ENCODE results near the gene FAM228B. TPM values are rescaled to one million over a fixed set of nuclear protein-coding genes. Genes with fewer than 3 reads are reported as not detected.

Gene FAM228B
- total RNA-seq, 1 donor from 2014 or later, result 18.9 TPM

DNA sequence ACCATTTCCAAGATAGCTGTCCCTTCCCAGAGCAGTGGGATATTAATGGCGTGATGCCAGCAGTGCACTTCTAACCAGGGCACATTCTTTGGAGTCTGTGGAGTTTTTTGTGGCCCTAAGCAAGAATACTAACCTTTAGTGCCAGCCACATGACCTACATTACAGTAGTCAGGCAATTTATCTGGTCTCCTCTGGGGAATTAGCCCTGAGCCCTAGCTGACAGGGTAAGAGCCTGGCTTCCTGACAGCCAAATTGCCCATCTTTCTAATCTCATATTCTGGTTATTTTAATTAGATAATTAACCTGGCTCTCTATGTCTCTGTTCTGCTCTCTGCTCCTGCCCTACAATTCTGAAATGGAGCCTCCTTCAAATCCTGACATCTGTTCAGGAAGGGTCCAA, 5.4 kb upstream of the FAM228B start:
- Mint-ChIP-seq H3K27me3 (ENCODE audit: unreplicated experiment) (peaks cover 2% of the 10 kb centered on the region), H3K36me3 (ENCODE audit: unreplicated experiment) (no peaks in the 10 kb centered on the region), H3K27ac (ENCODE audit: unreplicated experiment) (no peak overlapping the region), H3K4me3 (ENCODE audit: unreplicated experiment) (no peak overlapping the region), H3K4me1 (ENCODE audit: low read depth, unreplicated experiment) (peaks cover 7% of the 10 kb centered on the region), H3K9me3 (ENCODE audit: unreplicated experiment) (peaks cover 4% of the 10 kb centered on the region)
- DNase-seq, result no peak
- no peak for TF ChIP-seq CTCF (IDR thresholded peaks at IDR 0.05; ENCODE audit: partially characterized antibody, unreplicated experiment)

GRCh38 chr2:24121066-24121465, 2.2 kb upstream of the FAM228B start:
- peaks cover 13% of the 10 kb centered on the region for H3K4me1 Mint-ChIP-seq (ENCODE audit: low read depth, unreplicated experiment)
- no peak overlapping the region for H3K27ac Mint-ChIP-seq (ENCODE audit: unreplicated experiment)
- TF ChIP-seq CTCF (IDR thresholded peaks at IDR 0.05; ENCODE audit: partially characterized antibody, unreplicated experiment), result no peak
- no peak overlapping the region for H3K4me3 Mint-ChIP-seq (ENCODE audit: unreplicated experiment)
- DNase-seq, result no peak
- peaks cover 2% of the 10 kb centered on the region for H3K27me3 Mint-ChIP-seq (ENCODE audit: unreplicated experiment)
- peaks cover 4% of the 10 kb centered on the region for H3K9me3 Mint-ChIP-seq (ENCODE audit: unreplicated experiment)
- H3K36me3 Mint-ChIP-seq (ENCODE audit: unreplicated experiment), result no peaks in the 10 kb centered on the region

DNA sequence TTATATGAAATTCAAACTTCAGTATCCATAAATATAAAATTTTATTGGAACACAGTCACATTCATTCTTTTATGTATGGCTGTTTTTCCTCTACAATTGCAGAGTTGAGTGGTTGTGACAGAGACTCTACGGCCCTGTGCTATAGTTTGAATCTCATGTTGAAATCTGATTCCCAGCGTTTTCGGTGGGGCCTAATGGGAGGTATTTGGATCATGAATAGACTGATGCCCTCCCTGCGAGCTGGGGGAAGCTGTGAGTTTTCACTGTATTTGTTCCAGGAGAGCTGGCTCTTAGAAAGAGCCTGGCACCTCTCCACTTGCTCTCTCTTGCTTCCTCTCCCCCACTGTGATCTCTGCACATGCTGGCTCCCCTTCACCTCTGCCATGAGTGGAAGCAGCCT, 1.8 kb upstream of the FAM228B start:
- Mint-ChIP-seq H3K27ac (ENCODE audit: unreplicated experiment) (no peak overlapping the region), H3K9me3 (ENCODE audit: unreplicated experiment) (peaks cover 5% of the 10 kb centered on the region), H3K4me1 (ENCODE audit: low read depth, unreplicated experiment) (peaks cover 13% of the 10 kb centered on the region), H3K27me3 (ENCODE audit: unreplicated experiment) (peaks cover 2% of the 10 kb centered on the region), H3K36me3 (ENCODE audit: unreplicated experiment) (no peaks in the 10 kb centered on the region), H3K4me3 (ENCODE audit: unreplicated experiment) (no peak overlapping the region)
- DNase-seq, result no peak
- TF ChIP-seq CTCF (IDR thresholded peaks at IDR 0.05; ENCODE audit: partially characterized antibody, unreplicated experiment), result no peak

GRCh38 chr2:24122366-24123194, 689 bp upstream of the FAM228B start:
- Mint-ChIP-seq H3K4me1 (ENCODE audit: low read depth, unreplicated experiment) (peaks cover 13% of the 10 kb centered on the region), H3K27ac (ENCODE audit: unreplicated experiment) (no peak overlapping the region)
- no peak for DNase-seq

More at GRCh38 chr2:24122366-24123194, 689 bp upstream of the FAM228B start:
- peaks cover 5% of the 10 kb centered on the region for H3K9me3 Mint-ChIP-seq (ENCODE audit: unreplicated experiment)
- no peaks in the 10 kb centered on the region for H3K36me3 Mint-ChIP-seq (ENCODE audit: unreplicated experiment)
- peak overlapping the region; percentile 92 for H3K4me3 Mint-ChIP-seq (ENCODE audit: unreplicated experiment)
- TF ChIP-seq CTCF (IDR thresholded peaks at IDR 0.05; ENCODE audit: partially characterized antibody, unreplicated experiment), result no peak
- peaks cover 2% of the 10 kb centered on the region for H3K27me3 Mint-ChIP-seq (ENCODE audit: unreplicated experiment)
